Measurements from ENCODE around the gene ANTKMT.

GRCh38 chr16:683396-684070 lies 37.4 kb upstream of the ANTKMT start:
- TF ChIP-seq CTCF (IDR thresholded peaks at IDR 0.05) (no peak), POLR2A (IDR thresholded peaks at IDR 0.05) (no peak), POLR2AphosphoS5 (IDR thresholded peaks at IDR 0.05) (no peak)

Data from breast epithelium (tissue), 3 donors.